HG03135 (cell line): ENCODE data around the gene L3MBTL3.

ENCODE experiments used
- ATAC-seq: cut with Tn5 transposase; IDR thresholded peaks from one replicate; pipeline ENCODE4 v1.9.1; 2021; ENCODE audit warnings: mild to moderate bottlenecking, moderate library complexity; ENCODE audit not compliant: unreplicated experiment

Gene L3MBTL3

GRCh38 chr6:130176378-130176777 lies 158.0 kb downstream of the L3MBTL3 start:
- ATAC-seq, result no peak

GRCh38 chr6:130178692-130179091 lies 160.3 kb downstream of the L3MBTL3 start:
- ATAC-seq, result no peak

- no peak for ATAC-seq
These were observed 164.1 kb downstream of the L3MBTL3 start for GRCh38 chr6:130182466-130182865.

- no peak for ATAC-seq
These were observed 165.2 kb downstream of the L3MBTL3 start for GRCh38 chr6:130183271-130184222.

GRCh38 chr6:130185658-130186057 lies 167.3 kb downstream of the L3MBTL3 start:
- no peak for ATAC-seq

- no peak for ATAC-seq
These were observed 169.2 kb downstream of the L3MBTL3 start for GRCh38 chr6:130187335-130188206.

GRCh38 chr6:130188207-130188899 lies 170.0 kb downstream of the L3MBTL3 start:
- ATAC-seq, result no peak

- ATAC-seq, result no peak
These were observed 171.4 kb downstream of the L3MBTL3 start for GRCh38 chr6:130189531-130190397.
